GM12878 (cell line): ENCODE data around the gene PLEKHA6.

Source experiments
- BCL11A ChIP-seq: IDR thresholded peaks from 2 replicates; pipeline ENCODE4 v1.6.1; 2011; ENCODE audit warnings: low read depth, low read length
- BRCA1 ChIP-seq: IDR thresholded peaks from 2 replicates; pipeline ENCODE4 v1.6.1; 2011; ENCODE audit warnings: low read depth, low read length, improper control_type of control experiment
- CTCF ChIP-seq, 3 experiments: IDR thresholded peaks in 2 of 3; conservative IDR thresholded peaks in 1 of 3; 2 replicates each; pipeline ENCODE4 v1.5.1; 2011; ENCODE audit warnings: low read depth in 3 of 3, low read length in 3 of 3, mild to moderate bottlenecking in 3 of 3, control low read depth in 2 of 3, moderate library complexity in 2 of 3, inconsistent platforms in 1 of 3, mixed read lengths in 1 of 3; ENCODE audit not compliant: control insufficient read depth in 2 of 3, insufficient read depth in 1 of 3; ENCODE audit errors: extremely low read depth in 1 of 3
- DPF2 ChIP-seq: fragments of 450-650 bp; IDR thresholded peaks from 2 replicates; pipeline ENCODE4 v1.6.1; 2017; ENCODE audit warnings: mild to moderate bottlenecking
- EP300 ChIP-seq, 2 experiments: fragments of 150-350 bp in 1 of 2; IDR thresholded peaks; 2 replicates each; pipeline ENCODE4 v1.6.1; 2011 to 2012; ENCODE audit warnings: low read depth in 2 of 2, low read length in 2 of 2, borderline replicate concordance in 1 of 2, improper control_type of control experiment in 1 of 2, inconsistent platforms in 1 of 2; ENCODE audit not compliant: control insufficient read depth in 1 of 2
- FOXK2 ChIP-seq: fragments of 450-650 bp; IDR thresholded peaks from 2 replicates; pipeline ENCODE4 v1.6.1; 2017; ENCODE audit warnings: mild to moderate bottlenecking, moderate library complexity
- NFYB ChIP-seq: IDR thresholded peaks from 2 replicates; pipeline ENCODE4 v1.6.1; 2011; ENCODE audit warnings: low read depth, mild to moderate bottlenecking, low read length, improper control_type of control experiment, moderate library complexity; ENCODE audit not compliant: insufficient read depth
- POLR2A ChIP-seq: IDR thresholded peaks from 2 replicates; pipeline ENCODE4 v1.6.1; 2011; ENCODE audit warnings: low read depth, mild to moderate bottlenecking, low read length
- SRF ChIP-seq, 2 experiments: IDR thresholded peaks; 2 replicates each; pipeline ENCODE4 v1.6.1; 2011; ENCODE audit warnings: low read depth in 2 of 2, low read length in 2 of 2, mild to moderate bottlenecking in 1 of 2, moderate library complexity in 1 of 2

- no peak for TF ChIP-seq CTCF (IDR thresholded peaks at IDR 0.05 in 2 of 3, conservative IDR thresholded peaks at IDR 0.05 in 1 of 3; ENCODE audit: control insufficient read depth in 2 of 3, extremely low read depth in 1 of 3, insufficient read depth in 1 of 3, low read depth in 3 of 3, low read length in 3 of 3)
- TF ChIP-seq DPF2, result no peak
- no peak for TF ChIP-seq BCL11A
- TF ChIP-seq NFYB, result no peak
- no peak for TF ChIP-seq POLR2A
- TF ChIP-seq FOXK2, result no peak
- TF ChIP-seq BRCA1, result no peak
- TF ChIP-seq EP300 (IDR thresholded peaks at IDR 0.05; ENCODE audit: borderline replicate concordance in 1 of 2, control insufficient read depth in 1 of 2, low read depth in 2 of 2, low read length in 2 of 2), result no peak
- no peak for TF ChIP-seq SRF (IDR thresholded peaks at IDR 0.05; ENCODE audit: low read depth in 2 of 2, low read length in 2 of 2)
These were observed 97.8 kb downstream of the PLEKHA6 start for GRCh38 chr1:204261746-204262505.
